ENCODE results near the gene PLVAP.
"Not testable (repeated sequence)": the region's sequence is repeated elsewhere in the genome, so short reads cannot be mapped to it uniquely, and the experiment has no call there.

The PLVAP gene

GRCh38 chr19:17398902-17399527 lies 21.9 kb upstream of the PLVAP start:
- no peak for DNase-seq (ENCODE audit: low spot score)

- DNase-seq (ENCODE audit: low spot score), result no peak
Measured at GRCh38 chr19:17394891-17395415, 17.8 kb upstream of the PLVAP start.

GRCh38 chr19:17393914-17394313 lies 16.8 kb upstream of the PLVAP start, which contains the start of gene CCDC194:
CCDC194 (minus strand) TSS chr19:17394196; CDS start chr19:17394158, 38 bp downstream.
- DNase-seq (ENCODE audit: low spot score), result no peak

- DNase-seq (ENCODE audit: low spot score), result no peak
Measured at GRCh38 chr19:17393002-17393401, 15.9 kb upstream of the PLVAP start.

- DNase-seq (ENCODE audit: low spot score), result no peak
Measured at GRCh38 chr19:17391371-17392151, 14.4 kb upstream of the PLVAP start.

DNA sequence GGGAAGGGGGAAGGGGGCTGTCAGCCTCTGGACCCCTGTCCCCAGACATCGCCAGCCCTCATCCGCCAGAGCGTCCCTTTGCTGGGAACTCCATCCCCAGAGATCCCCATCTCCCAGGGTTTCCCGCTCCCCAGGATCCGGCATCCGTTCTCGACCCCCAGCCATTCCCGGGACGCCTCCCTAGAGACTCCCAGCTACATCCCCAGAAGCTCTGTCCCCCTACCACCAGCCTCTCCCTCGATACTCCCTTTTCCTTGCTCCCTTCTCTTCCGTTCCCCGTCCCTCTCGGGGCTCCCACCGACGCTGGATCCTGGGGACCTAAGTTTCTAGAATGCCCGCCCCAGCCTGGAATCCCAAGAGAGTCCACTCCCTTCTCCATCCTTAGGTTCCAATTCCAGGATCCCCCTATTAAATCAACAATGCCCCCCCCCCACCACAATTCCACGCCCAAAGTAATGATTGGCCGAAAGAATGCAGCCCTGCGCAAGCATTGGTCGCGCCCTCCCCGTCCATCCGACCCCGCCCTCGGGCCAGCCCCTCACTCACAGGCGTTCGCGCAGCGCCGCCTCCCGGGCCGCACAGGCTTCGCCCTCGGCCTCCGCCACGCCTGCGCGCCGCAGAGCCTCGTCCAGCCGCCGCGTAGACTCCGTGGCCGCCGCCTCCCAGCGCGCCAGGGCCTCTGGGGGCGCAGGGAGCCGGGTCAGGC lies 13.7 kb upstream of the PLVAP start:
- DNase-seq (ENCODE audit: low spot score), result peak; percentile 95

GRCh38 chr19:17389957-17390664 lies 13.0 kb upstream of the PLVAP start:
- no peak for DNase-seq (ENCODE audit: low spot score)

- no peak for DNase-seq (ENCODE audit: low spot score)
Measured at GRCh38 chr19:17389288-17389687, 12.1 kb upstream of the PLVAP start.

DNA sequence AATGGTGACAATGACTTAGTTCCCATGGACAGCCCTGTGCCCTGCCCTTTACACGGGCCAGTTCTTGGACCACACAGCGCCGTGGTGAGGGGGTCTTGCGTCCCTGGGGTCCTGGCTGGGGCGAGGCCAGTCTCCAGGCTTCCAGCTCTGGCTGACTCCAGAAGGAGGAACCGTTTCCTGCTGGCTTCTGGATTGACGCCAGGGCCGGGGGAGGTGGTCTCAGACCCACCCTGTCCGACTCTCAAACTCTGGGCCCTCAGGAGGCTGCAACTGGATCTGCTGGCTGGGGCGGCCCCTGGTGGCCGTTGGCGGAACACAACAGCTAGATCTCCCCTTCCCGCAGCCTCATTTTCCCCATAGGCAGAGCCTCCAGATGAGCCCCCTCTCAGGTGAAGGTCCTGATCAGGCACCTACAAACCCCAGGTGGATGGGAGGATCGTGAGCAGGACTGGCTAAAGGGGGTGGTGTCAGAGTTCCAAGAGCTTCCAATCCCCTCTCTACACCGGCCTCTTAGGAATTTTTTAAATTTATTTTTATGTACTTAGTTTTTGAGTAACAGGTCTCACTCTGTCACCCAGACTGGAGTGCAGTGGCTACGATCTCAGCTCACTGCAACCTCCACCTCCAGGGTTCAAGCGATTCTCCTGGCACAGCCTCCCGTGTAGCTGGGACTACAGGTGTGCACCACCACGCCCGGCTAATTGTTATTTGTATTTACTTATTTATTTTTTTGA lies 8.9 kb upstream of the PLVAP start:
- DNase-seq (ENCODE audit: low spot score), result peak; percentile 57

GRCh38 chr19:17380426-17381138 lies 3.4 kb upstream of the PLVAP start:
- no peak for DNase-seq (ENCODE audit: low spot score)

DNA sequence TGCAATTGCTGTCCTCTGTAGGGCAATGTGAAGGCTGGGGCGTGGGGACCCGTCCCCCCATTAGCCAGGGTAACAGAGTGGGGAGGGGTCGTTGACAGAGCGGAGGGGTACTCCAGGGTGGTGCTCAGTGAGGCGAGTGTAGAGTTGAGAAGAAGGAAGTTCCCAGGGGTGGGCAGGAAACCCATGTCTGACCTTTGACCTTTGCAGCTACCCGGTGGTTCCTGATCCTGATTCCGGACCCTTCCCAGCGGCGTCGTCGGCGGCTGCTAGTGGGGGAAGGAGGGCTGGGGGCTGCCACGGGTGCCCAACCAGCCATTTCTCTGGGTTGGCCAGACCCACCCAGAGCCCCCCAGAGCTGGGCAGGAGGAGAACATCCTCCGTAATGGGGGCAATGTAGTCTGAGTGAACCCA lies 2.1 kb upstream of the PLVAP start:
- no peak for DNase-seq (ENCODE audit: low spot score)

DNA sequence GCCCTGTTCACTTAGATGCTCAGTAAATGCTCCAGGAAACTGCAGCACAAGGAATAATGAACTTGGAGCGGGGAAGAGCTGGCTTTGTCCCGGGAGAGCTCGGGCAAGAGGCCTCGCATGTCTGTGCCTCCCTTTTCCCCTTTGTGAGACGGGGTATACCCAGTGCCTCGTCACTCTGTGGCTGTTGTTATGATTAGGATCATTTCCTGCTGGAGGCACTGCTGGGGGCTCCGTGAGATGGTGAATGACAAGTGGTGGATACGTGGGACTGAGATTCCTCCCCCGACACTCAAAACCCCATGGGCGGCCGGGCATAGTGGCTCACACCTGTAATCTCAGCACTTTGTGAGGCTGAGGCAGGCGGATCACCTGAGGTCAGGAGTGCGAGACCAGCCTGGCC lies 1.1 kb upstream of the PLVAP start:
- DNase-seq (ENCODE audit: low spot score), result no peak

DNA sequence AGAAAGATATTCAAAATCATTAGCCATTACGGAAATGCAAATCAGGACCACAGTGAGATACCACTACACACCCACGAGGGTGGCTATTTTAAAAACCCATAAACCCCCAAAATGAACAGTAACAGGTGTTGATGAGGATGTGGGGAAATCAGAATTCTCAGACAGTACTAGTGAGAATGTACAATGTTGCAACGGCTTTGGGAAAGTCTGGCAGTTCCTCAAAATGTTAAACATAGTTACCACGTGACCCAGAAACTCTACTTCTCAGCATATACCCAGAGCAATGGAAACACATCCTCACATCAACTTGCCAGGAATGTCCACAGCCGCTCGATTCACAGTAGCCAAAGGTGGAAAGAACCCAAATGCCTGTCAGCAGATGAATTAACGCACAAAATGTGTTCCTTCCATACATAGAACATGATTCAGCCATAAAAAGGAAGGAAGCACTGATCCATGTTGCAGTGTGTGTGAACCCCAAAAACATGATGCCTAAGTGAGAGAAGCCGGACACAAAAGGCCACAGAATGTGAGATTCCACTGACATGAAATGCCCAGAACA lies 7.0 kb downstream of the PLVAP start:
- no peak for DNase-seq (ENCODE audit: low spot score)

GRCh38 chr19:17365361-17365760 lies 11.8 kb downstream of the PLVAP start:
- no peak for DNase-seq (ENCODE audit: low spot score)

DNA sequence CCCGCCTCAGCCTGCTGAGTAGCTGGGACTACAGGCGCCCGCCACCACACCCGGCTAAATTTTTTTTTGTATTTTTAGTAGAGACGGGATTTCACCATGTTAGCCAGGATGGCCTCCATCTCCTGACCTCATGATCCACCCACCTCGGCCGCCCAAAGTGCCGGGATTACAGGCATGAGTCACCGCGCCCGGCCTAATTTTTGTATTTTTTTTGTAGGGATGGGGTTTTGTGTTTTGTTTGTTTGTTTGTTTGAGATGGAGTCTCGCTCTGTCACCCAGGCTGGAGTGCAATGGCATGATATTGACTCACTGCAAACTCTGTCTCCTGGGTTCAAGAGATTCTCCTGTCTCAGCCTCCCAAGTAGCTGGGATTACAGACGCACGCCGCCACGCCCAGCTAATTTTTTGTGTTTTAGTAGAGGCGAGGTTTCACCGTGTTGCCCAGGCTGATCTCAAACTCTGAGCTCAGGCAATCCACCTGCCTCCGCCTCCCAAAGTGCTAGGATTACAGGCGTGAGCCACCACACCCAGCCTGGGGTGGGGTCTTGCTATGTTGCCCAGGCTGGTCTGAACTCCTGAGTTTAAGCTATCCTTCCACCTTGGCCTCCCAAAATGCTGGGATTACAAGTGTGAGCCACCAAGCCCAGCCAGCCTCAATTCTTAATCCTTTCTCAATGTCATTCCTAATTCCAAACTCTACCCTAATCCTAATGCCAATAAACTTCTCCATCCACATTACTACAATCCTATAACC lies 13.1 kb downstream of the PLVAP start:
- not testable (repeated sequence) for DNase-seq (ENCODE audit: low spot score)

GRCh38 chr19:17359905-17360800 lies 17.0 kb downstream of the PLVAP start:
- DNase-seq (ENCODE audit: low spot score), result no peak

DNA sequence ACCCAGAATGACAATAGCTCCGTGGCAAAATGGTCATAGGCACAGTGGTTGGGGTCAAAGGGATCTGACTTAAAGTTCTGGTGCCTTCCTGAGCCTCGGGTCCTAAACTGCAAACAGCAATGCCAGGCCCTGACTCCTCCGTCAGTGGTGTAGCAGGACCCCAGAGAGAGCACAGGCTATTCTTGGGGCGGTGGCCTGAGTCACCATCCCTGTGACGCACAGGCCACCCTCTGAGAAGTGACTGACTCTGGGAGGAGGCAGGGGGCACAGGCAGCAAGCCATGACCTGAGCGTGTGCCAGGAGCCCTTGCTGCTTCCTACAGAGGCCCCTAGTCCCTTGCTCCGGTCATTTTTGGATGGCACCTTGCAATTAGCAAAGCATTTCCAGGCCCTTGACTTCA lies 18.7 kb downstream of the PLVAP start:
- no peak for DNase-seq (ENCODE audit: low spot score)

DNA sequence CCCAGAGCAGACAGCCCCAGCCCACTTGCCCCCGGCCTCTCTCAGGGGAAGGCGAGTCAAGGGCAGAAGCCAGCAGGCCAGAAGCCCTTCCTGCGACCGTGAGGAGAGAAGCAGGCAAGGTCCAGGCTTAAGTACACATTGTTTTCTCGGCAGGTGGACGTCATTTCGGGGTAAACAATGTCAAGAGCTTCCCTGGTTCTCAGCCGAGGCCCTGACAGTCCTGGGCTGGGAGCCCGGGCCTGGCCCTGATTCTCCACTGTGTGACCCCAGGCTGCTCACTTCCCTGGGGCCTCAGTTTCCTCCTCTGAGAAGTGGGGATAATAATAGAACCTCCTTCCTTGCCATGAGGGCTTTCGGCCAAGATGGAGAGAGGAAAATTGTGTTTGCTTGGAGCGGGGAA lies 19.4 kb downstream of the PLVAP start:
- no peak for DNase-seq (ENCODE audit: low spot score)
